ENCODE measurements around the gene ZDHHC24. TPM values are rescaled to one million over a fixed set of nuclear protein-coding genes. Genes with fewer than 3 reads are reported as not detected.

ZDHHC24 gene
- total RNA-seq, 3 donors from 2014 or later (not counting 1 experiment from before 2014, with no cell fraction given) = 18.5 to 34.9 (median 28.9) TPM

DNA sequence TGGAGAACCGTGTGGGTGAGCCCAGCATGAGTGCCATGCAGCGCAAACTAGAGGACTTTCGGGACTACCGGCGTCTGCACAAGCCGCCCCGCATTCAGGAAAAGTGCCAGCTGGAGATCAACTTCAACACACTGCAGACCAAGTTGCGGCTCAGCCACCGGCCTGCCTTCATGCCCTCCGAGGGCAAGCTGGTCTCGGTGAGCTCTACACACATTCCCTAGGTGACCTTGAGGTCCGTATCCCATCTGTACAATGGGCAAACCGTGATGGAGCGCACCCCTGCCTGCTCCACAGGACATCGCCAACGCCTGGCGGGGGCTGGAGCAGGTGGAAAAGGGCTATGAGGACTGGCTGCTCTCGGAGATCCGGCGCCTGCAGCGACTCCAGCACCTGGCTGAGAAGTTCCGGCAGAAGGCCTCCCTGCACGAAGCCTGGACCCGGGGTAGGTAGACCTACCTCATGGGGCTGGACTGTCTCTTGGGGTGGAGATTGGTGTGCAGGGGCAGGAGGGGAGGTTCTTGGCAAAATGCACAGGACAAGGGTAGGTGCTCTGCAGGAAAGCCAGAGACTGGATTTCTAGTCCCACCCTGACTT, 12.0 kb upstream of the ZDHHC24 start:
- Histone ChIP-seq H3K9me3 (ENCODE audit: control insufficient read depth, insufficient read depth, low read length) (no peaks in the 10 kb centered on the region), H3K4me1 (ENCODE audit: control insufficient read depth, insufficient read depth, low read length) (peaks cover 8% of the 10 kb centered on the region), H3K36me3 (ENCODE audit: control insufficient read depth, insufficient read depth, low read length) (no peaks in the 10 kb centered on the region), H3K4me3 (ENCODE audit: low read length) (no peak overlapping the region), H3K27ac (ENCODE audit: low read length) (no peak overlapping the region), H3K27me3 (ENCODE audit: control insufficient read depth, insufficient read depth, low read length) (peaks cover 2% of the 10 kb centered on the region)
- no peak for DNase-seq
- Mint-ChIP-seq H3K36me3 (no peaks in the 10 kb centered on the region), H3K9me3 (no peaks in the 10 kb centered on the region), H3K4me3 (no peak overlapping the region), H3K27me3 (ENCODE audit: low read depth in 2 of 2) (peaks cover 0 to 7% of the 10 kb centered on the region in 2 donors), H3K27ac (no peak overlapping the region), H3K4me1 (no peaks in the 10 kb centered on the region)
- intact Hi-C loops (cut with micrococcal nuclease) = no loop called here
- TF ChIP-seq, protein P1, sequence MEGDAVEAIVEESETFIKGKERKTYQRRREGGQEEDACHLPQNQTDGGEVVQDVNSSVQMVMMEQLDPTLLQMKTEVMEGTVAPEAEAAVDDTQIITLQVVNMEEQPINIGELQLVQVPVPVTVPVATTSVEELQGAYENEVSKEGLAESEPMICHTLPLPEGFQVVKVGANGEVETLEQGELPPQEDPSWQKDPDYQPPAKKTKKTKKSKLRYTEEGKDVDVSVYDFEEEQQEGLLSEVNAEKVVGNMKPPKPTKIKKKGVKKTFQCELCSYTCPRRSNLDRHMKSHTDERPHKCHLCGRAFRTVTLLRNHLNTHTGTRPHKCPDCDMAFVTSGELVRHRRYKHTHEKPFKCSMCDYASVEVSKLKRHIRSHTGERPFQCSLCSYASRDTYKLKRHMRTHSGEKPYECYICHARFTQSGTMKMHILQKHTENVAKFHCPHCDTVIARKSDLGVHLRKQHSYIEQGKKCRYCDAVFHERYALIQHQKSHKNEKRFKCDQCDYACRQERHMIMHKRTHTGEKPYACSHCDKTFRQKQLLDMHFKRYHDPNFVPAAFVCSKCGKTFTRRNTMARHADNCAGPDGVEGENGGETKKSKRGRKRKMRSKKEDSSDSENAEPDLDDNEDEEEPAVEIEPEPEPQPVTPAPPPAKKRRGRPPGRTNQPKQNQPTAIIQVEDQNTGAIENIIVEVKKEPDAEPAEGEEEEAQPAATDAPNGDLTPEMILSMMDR (IDR thresholded peaks at IDR 0.05) = no peak
- 93% methylated on average over 24 of the region's 24 CpGs for WGBS (ENCODE audit: insufficient coverage)
- ATAC-seq = no peak

DNA sequence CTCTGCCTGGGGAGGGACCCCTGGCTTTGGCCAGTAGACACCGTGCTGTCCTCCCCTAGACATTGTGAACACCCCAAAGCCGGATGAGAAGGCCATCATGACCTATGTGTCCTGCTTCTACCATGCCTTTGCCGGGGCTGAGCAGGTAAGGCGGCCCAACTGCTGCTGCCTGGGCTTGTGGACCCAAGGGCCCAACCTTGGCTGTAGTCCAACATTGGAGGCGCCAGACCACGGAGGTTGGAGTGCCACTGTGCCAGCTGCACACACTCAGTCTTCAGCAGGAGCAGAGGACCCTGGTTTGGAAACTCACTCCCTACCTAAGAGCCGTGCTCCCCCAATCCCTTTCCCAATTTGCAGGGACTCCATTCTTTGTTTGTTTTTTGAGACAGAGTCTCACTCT, 10.2 kb upstream of the ZDHHC24 start:
- TF ChIP-seq, protein P1 (IDR thresholded peaks at IDR 0.05) = no peak
- H3K27me3 ChIP-seq (ENCODE audit: control insufficient read depth, insufficient read depth, low read length) = peaks cover 2% of the 10 kb centered on the region
- Mint-ChIP-seq H3K9me3 (no peaks in the 10 kb centered on the region), H3K27me3 (ENCODE audit: low read depth in 2 of 2) (peaks cover 0 to 7% of the 10 kb centered on the region in 2 donors), H3K36me3 (no peaks in the 10 kb centered on the region), H3K27ac (no peak overlapping the region), H3K4me1 (no peaks in the 10 kb centered on the region), H3K4me3 (no peak overlapping the region)
- WGBS (ENCODE audit: insufficient coverage) = 83% methylated on average over 7 of the region's 7 CpGs
- DNase-seq (no peak), ATAC-seq (no peak)
- H3K4me1 ChIP-seq (ENCODE audit: control insufficient read depth, insufficient read depth, low read length) = peaks cover 8% of the 10 kb centered on the region
- H3K4me3 ChIP-seq (ENCODE audit: low read length) = no peak overlapping the region
- intact Hi-C loops (cut with micrococcal nuclease) = no loop called here
- no peaks in the 10 kb centered on the region for H3K36me3 ChIP-seq (ENCODE audit: control insufficient read depth, insufficient read depth, low read length)
- H3K27ac ChIP-seq (ENCODE audit: low read length) = no peak overlapping the region
- H3K9me3 ChIP-seq (ENCODE audit: control insufficient read depth, insufficient read depth, low read length) = no peaks in the 10 kb centered on the region

DNA sequence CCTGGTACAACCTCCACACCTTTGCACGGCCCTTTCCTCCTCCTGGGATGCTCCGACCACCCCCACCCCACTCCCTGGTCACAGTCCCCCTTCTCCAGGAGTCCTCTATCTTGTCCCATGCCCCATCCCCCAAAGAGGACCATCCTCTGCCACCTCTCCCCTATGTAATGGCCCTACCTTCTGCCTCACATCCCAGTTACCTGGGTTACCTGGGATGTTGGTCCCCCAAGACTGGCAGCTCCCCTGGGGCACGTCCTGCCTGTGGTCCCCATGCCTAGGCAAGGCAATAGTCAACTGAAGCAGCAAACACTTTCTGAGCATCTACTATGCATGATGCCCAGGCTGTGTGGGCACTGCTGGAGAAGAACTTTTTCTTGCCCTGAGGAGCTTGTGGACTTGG, 9.6 kb upstream of the ZDHHC24 start:
- H3K27ac ChIP-seq (ENCODE audit: low read length) = no peak overlapping the region
- no peaks in the 10 kb centered on the region for H3K36me3 Mint-ChIP-seq
- no peak overlapping the region for H3K27ac Mint-ChIP-seq
- H3K27me3 ChIP-seq (ENCODE audit: control insufficient read depth, insufficient read depth, low read length) = peaks cover 2% of the 10 kb centered on the region
- H3K9me3 Mint-ChIP-seq = no peaks in the 10 kb centered on the region
- TF ChIP-seq, protein P1 (IDR thresholded peaks at IDR 0.05) = no peak
- H3K27me3 Mint-ChIP-seq (ENCODE audit: low read depth in 2 of 2) = peaks cover 0 to 7% of the 10 kb centered on the region in 2 donors
- no peaks in the 10 kb centered on the region for H3K9me3 ChIP-seq (ENCODE audit: control insufficient read depth, insufficient read depth, low read length)
- H3K4me1 Mint-ChIP-seq = no peaks in the 10 kb centered on the region
- no peak overlapping the region for H3K4me3 ChIP-seq (ENCODE audit: low read length)
- intact Hi-C loops (cut with micrococcal nuclease) = no loop called here
- no peaks in the 10 kb centered on the region for H3K36me3 ChIP-seq (ENCODE audit: control insufficient read depth, insufficient read depth, low read length)
- no peak for DNase-seq
- no peak for ATAC-seq
- H3K4me1 ChIP-seq (ENCODE audit: control insufficient read depth, insufficient read depth, low read length) = peaks cover 8% of the 10 kb centered on the region
- no peak overlapping the region for H3K4me3 Mint-ChIP-seq
- 60% methylated on average over 3 of the region's 3 CpGs for WGBS (ENCODE audit: insufficient coverage)

- Histone ChIP-seq H3K9me3 (ENCODE audit: control insufficient read depth, insufficient read depth, low read length) (no peaks in the 10 kb centered on the region), H3K27me3 (ENCODE audit: control insufficient read depth, insufficient read depth, low read length) (peaks cover 2% of the 10 kb centered on the region), H3K36me3 (ENCODE audit: control insufficient read depth, insufficient read depth, low read length) (no peaks in the 10 kb centered on the region), H3K4me1 (ENCODE audit: control insufficient read depth, insufficient read depth, low read length) (peaks cover 8% of the 10 kb centered on the region), H3K4me3 (ENCODE audit: low read length) (no peak overlapping the region), H3K27ac (ENCODE audit: low read length) (no peak overlapping the region)
- Mint-ChIP-seq H3K4me1 (no peaks in the 10 kb centered on the region), H3K36me3 (no peaks in the 10 kb centered on the region), H3K27me3 (ENCODE audit: low read depth in 2 of 2) (peaks cover 0 to 7% of the 10 kb centered on the region in 2 donors), H3K27ac (no peak overlapping the region), H3K9me3 (no peaks in the 10 kb centered on the region), H3K4me3 (no peak overlapping the region)
- no peak for DNase-seq
- intact Hi-C loops (cut with micrococcal nuclease) = no loop called here
- WGBS (ENCODE audit: insufficient coverage) = 80% methylated on average over 5 of the region's 5 CpGs
- no peak for ATAC-seq
- TF ChIP-seq, protein P1 (IDR thresholded peaks at IDR 0.05) = no peak
Observed at GRCh38 chr11:66554602-66555001, 8.8 kb upstream of the ZDHHC24 start.

Data from natural killer cell (primary cell).